DND-41 (cell line): ENCODE measurements around the gene CEBPB.

ENCODE experiments used
- ATAC-seq: fragments of 200-7000 bp; cut with Tn5 transposase; 3 replicates; pipeline ENCODE4 v1.9.1; 2021; ENCODE audit warnings: low read depth; ENCODE audit not compliant: insufficient read depth
- DNase-seq: peaks from one replicate; pipeline ENCODE4 v3.0.0-alpha.2; 2020
- H2AFZ ChIP-seq: 2 replicates; pipeline ENCODE4 v1.6.0; 2012; ENCODE audit warnings: low read depth, low read length
- H3K27ac ChIP-seq: 2 replicates; pipeline ENCODE4 v1.5.1; 2012; ENCODE audit warnings: low read length, inconsistent platforms
- H3K27me3 ChIP-seq: fragments of 200-600 bp; sonication (generic); 2 replicates; pipeline ENCODE4 v1.6.0; 2012; ENCODE audit warnings: low read length, mild to moderate bottlenecking, inconsistent platforms; ENCODE audit not compliant: insufficient read depth, poor library complexity
- H3K36me3 ChIP-seq: 2 replicates; pipeline ENCODE4 v1.5.1; 2012; ENCODE audit warnings: low read length, inconsistent platforms; ENCODE audit not compliant: insufficient read depth
- H3K4me1 ChIP-seq: 2 replicates; pipeline ENCODE4 v1.5.1; 2012; ENCODE audit warnings: mild to moderate bottlenecking, low read length; ENCODE audit not compliant: insufficient read depth
- H3K4me2 ChIP-seq: 2 replicates; pipeline ENCODE4 v1.6.0; 2012; ENCODE audit warnings: mild to moderate bottlenecking, moderate library complexity, low read length, inconsistent platforms; ENCODE audit not compliant: insufficient read depth
- H3K4me3 ChIP-seq, 2 experiments: fragments of 200-600 bp in 1 of 2; shearing (Covaris generic) in 1 of 2; 2 replicates each; pipeline ENCODE4 v1.5.1; 2012 to 2016; ENCODE audit warnings: inconsistent platforms in 2 of 2, low read length in 2 of 2, mild to moderate bottlenecking in 2 of 2, low read depth in 1 of 2, moderate library complexity in 1 of 2
- H3K79me2 ChIP-seq: 2 replicates; pipeline ENCODE4 v1.6.0; 2012; ENCODE audit warnings: low read length, inconsistent platforms; ENCODE audit not compliant: insufficient read depth
- H3K9ac ChIP-seq: 2 replicates; pipeline ENCODE4 v1.6.0; 2012; ENCODE audit warnings: low read depth, mild to moderate bottlenecking, inconsistent platforms, low read length, moderate library complexity
- H3K9me3 ChIP-seq: 2 replicates; pipeline ENCODE4 v1.5.1; 2012; ENCODE audit warnings: low read length, moderate library complexity, mild to moderate bottlenecking, inconsistent platforms; ENCODE audit not compliant: insufficient read depth, severe bottlenecking
- H4K20me1 ChIP-seq: 2 replicates; pipeline ENCODE4 v1.6.0; 2012; ENCODE audit warnings: low read length; ENCODE audit not compliant: insufficient read depth
- CTCF ChIP-seq: IDR thresholded peaks from 2 replicates; pipeline ENCODE4 v1.5.1; 2012; ENCODE audit warnings: borderline replicate concordance, low read length, moderate library complexity, mild to moderate bottlenecking; ENCODE audit not compliant: poor library complexity, severe bottlenecking; ENCODE audit errors: extremely low read depth
- EZH2 ChIP-seq: IDR thresholded peaks from 3 replicates; pipeline ENCODE4 v1.6.1; 2012; ENCODE audit warnings: borderline replicate concordance, low read depth, mild to moderate bottlenecking, moderate library complexity, low read length, inconsistent platforms; ENCODE audit not compliant: severe bottlenecking

The CEBPB gene

GRCh38 chr20:50196248-50196647, 5.6 kb downstream of the CEBPB start:
- Histone ChIP-seq H3K4me2 (no peak overlapping the region), H3K4me3 (no peak overlapping the region), H3K79me2 (peaks cover 37% of the 10 kb centered on the region), H3K27ac (no peak overlapping the region), H2AFZ (no peak overlapping the region), H3K36me3 (peaks cover 24% of the 10 kb centered on the region), H4K20me1 (peaks cover 42% of the 10 kb centered on the region), H3K4me1 (peaks cover 18% of the 10 kb centered on the region), H3K27me3 (no peaks in the 10 kb centered on the region), H3K9ac (no peak overlapping the region), H3K9me3 (no peaks in the 10 kb centered on the region)
- ATAC-seq = no peak
- no peak for DNase-seq
- TF ChIP-seq EZH2 = no peak
- no peak for TF ChIP-seq CTCF

- Histone ChIP-seq H3K9me3 (no peaks in the 10 kb centered on the region), H3K4me1 (peaks cover 18% of the 10 kb centered on the region), H2AFZ (no peak overlapping the region), H3K27me3 (no peaks in the 10 kb centered on the region), H3K4me3 (no peak overlapping the region), H3K27ac (peak overlapping the region; percentile 13; the same call in 1 of the 2 replicates), H4K20me1 (peaks cover 42% of the 10 kb centered on the region), H3K79me2 (peaks cover 30% of the 10 kb centered on the region), H3K36me3 (peaks cover 24% of the 10 kb centered on the region), H3K9ac (no peak overlapping the region), H3K4me2 (no peak overlapping the region)
- TF ChIP-seq EZH2 (no peak), CTCF (no peak)
- ATAC-seq (no peak), DNase-seq (no peak)
Observed at GRCh38 chr20:50196896-50197295, 6.3 kb downstream of the CEBPB start.

GRCh38 chr20:50197463-50198179, 7.0 kb downstream of the CEBPB start:
- Histone ChIP-seq H3K27ac (no peak overlapping the region), H2AFZ (no peak overlapping the region)

More at GRCh38 chr20:50197463-50198179, 7.0 kb downstream of the CEBPB start:
- ATAC-seq = no peak
- no peak overlapping the region for H3K9ac ChIP-seq
- TF ChIP-seq EZH2 (no peak), CTCF (no peak)
- H3K79me2 ChIP-seq = peaks cover 23% of the 10 kb centered on the region
- peaks cover 23% of the 10 kb centered on the region for H3K36me3 ChIP-seq
- H3K27me3 ChIP-seq = no peaks in the 10 kb centered on the region
- H3K9me3 ChIP-seq = no peaks in the 10 kb centered on the region
- H3K4me2 ChIP-seq = no peak overlapping the region
- DNase-seq = no peak
- H3K4me3 ChIP-seq = no peak overlapping the region
- peaks cover 17% of the 10 kb centered on the region for H3K4me1 ChIP-seq
- H4K20me1 ChIP-seq = peaks cover 42% of the 10 kb centered on the region
